IPS-NIHi11 (cell line): ENCODE results near the gene PEG3.

ENCODE experiments used
- DNase-seq: peaks from one replicate; pipeline ENCODE4 v3.0.0; 2012; ENCODE audit warnings: mixed read lengths, low spot score

Gene PEG3

DNA sequence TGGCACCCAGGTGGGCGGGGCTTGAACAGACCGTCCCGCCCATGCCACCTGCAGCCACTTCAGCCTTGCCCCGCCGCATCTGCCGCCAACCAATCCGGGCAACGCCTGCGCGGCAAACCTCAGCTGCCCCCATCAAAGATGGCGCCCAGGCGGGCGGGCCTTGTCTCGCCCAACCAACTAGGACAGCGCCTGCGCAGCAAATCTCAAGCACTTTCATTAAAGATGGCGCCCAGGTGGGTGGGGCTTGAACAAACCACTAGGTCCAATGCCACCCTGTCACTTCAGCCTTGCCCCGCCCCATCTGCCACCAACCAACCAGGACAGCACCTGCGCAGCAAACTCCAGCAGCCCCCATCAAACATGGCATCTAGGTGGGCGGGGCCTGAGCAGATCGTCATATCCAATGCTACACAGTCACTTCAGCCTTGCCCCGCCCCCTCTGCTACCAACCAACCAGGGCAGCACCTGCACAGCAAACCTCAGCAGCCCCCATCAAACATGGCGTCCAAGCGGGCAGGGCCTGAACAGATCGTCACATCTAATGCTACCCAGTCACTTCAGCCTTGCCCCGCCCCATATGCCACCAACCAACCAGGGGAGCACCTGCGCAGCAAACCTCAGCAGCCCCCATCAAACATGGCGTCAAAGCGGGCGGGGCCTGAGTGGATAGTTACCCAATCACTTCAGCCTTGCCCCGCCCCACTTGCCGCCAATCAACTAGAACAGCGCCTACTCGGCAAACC is 1.4 kb downstream of the PEG3 start:
- no peak for DNase-seq

DNA sequence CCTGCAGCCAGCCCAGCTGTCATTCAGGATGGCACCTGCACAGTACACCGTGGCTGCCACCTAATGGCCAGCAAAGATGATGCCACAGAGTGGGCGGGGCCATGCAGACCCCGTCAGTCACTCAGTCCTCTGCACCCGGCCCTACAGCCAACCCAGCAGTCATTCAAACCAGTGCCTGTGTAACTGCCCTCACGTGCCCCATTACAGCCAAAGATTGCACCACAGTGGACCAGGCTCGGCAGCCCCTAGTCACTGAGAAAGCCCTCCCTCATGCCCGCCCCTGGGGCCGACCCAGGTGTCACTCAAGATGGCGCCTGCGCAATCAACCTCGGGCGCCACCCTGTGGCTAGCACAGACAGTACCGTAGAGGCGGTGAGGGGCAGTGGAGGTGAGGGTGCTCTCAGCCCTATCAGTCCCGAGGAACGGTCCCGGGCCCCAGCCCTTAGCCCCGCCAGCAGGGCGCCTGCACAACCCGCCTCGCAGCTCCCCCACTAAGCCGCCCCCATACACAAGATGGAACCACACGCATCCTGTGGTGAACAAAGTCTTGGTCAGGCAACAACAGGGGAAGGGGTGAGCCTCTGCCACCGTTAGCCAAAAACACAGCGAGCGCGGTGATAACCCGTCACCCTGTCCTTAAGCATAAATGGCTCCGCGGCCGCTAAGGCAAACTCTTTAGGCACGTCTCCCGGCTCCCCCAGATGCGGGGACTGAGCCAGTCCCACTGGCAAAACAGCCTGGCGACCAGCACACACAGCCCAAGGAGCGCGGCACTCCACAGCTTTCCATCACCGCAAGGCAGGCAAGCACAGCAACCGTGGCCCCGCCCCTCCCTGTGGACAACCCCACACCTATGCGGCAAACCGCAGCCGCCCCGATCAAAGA is 2.3 kb downstream of the PEG3 start:
- DNase-seq: no peak

DNA sequence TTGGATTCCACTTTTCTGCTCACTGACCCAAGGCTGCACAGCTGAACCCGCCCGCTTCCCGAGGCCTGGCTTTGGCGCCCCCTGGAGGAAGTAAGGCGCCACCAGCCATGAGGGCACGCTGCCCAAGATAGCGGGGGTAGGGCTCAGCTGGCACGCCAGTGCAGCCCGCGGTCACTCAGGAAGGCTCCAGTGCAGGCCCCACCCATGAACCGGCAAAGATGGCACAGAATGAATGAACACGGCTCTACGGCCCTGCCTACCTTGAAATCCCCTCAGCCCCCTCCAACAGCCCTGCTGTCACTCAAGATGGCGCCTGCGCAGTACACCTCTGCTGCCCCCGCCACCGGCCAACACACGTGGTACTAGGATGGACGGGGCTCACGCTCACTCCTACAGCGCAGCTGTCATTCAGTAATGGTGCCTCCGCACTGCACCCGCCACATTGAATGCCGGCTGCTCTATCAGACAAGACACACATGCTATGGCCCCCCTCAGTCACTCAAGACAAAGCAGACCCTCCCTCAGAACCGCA is 3.0 kb downstream of the PEG3 start:
- DNase-seq: no peak

DNA sequence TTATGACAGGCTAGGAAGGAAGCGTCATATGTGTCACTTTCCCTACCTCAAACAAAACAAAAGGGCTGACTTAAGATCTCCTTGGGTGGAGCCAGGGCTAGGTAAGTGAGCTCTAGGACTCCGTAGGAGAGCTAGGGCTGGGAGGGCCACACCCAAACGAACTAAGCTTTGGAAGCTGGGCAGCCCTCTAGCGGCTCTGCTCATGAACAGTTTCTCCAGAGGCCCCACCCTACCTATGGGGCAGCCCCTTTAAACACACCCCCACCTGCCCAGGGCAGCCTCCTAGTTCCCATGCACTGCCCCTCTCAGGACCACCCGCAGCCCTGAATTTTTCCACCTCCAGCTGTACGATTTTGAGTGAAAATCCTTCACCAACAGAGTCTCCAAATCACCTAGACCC is 3.5 kb downstream of the PEG3 start:
- no peak for DNase-seq

DNA sequence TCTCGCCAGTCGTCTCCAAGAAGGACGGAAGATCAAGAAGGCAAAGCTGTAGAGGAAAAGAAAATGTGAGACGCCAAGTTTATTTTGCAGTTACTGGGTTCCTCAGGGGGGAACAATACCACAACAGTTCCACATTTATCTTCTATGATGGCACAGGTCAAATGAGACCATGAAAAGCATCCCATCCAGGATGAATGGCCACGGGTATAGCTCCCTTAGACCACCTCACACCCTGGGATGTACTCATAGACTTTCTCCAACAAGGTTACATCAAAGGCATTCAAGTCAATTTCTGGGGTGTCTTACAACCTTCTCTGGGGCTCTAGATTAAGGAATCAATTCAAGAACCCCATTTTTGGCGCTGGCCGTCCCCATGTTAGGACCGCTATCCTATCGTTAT is 4.5 kb downstream of the PEG3 start:
- no peak for DNase-seq

DNA sequence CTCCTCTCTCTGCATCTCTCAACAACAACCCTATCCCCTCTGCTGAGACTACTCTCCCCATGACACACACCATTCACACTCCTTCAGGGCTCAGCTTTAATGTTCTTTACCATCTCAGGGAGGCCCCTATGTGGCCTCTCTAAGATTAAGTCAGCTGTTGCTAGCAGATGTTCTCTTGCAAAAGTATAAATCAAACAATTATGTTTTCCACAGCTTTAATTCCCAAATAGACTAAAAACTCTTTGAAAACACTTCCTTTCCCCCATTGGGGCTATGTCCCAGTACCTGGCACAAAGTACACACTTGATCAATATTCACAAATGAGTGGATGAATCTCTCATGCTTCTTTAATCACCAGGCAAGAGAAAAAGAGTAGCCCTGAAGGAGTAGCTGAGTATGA is 5.1 kb downstream of the PEG3 start:
- DNase-seq: no peak

DNA sequence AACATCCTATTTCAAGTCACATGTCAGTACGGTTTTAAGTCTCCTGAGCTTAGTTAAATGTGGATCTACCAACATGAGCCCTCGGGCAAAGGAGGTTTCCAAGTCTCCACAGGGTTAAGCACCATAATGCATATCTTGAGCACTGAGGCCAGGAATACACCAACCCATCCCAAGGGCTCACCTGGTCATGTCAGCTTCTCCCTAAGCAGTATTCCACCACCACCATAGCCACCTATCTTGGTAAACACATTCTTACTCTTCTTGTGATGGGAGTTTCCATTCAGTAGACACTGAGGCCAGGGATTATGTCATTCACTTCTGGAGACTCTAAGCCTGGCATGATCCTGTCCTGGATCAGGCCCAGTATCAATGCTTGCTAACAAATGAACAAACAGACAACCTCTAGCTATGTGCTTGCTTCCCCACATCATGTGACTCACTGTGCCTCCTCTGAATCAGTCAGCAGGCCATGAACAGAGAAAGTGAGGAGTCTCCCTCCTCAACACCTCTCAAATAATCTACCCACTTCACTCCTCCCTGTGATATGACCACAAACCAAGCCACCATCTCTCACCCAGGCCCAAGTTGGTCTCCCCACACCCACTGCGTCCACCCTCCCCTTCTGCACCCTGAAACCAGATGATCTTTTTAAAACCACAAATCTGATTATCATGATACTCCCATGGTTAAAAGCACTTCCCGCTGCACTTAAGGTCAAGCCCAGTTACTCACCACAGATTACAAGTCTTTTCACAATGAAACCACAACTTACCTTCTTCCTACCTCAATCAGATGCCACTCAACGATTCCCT is 5.8 kb downstream of the PEG3 start:
- no peak for DNase-seq

DNA sequence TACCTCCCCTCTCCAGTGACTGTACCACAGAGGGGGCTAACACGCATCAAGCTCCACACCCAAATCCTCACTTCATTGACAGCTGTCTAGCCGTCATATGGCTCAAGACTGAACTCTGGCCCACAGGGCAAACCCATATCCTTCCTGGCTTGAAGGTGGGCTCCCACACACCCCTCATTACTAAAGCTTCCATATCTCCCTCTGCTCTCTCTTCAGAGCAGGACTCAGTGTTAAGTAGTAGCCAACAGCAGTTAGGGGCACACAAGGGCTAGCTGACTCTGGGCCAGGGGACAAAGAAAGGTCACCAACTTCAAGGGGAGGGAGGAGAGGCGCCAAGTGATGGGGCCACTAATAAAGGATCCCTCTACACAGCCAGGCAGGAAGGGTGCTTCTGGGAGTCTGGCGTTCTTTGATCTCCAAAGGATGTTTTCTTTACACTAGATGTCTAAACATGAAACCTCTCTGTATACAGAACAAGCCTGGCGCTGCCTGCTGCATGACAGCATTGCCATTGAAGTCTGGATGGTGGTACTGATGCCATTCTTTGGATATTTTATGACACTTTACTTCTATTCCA is 8.1 kb downstream of the PEG3 start:
- no peak for DNase-seq

DNA sequence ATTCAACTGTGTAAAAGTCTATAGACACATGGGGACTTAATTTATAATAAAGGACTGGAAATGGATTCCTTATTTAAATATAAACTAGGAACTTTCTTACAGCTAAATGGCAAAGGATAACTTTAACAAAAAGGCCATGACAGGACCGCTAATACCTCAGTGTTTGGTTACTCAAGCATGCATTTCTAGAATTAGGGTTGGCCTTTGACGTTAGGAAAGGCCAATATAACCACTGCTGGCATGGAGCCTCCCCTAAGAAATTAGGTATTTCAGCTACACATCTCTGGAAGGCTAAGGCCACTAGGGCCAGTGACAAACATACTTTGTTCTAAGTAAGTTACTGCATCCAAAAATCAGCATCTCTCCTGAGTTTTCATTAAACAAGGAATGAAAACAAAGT is 9.3 kb downstream of the PEG3 start:
- DNase-seq: no peak

DNA sequence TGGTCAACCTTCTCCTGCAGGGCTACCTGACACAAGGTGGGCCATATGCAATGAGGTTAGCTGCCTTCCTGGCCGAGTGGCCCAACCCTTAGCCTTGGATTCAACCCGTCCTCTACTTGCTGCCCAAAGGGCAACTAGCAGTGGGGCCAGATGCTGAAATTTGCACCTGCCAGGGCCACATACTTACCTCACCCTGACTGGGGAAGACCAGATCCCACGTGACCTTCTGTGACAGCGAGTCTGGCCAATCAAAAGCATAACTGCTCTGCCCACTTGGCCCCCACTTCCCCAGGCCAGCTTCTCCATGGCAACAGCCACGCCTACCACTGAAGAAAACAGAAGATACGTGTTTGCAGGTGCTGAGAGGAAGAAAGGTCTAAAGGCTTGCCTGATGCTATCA is 10.9 kb downstream of the PEG3 start:
- no peak for DNase-seq

DNA sequence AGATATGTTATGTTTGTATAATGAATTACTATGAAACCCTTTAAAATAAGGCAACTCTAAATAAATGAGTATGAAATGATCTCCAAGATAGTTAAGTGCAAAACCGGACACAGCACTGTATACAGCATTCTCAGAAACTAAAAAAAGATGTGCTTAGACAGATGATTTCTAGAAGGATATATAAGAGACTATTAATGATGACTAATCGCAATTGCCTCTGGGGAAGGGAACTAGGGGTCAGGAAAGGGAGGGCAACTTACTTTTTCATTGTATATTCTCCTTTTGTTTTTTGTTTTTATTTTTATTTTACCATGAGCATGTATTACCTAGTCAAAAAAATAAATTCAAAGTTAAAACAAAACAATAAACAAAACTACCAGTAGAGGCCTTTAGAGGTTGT is 12.8 kb downstream of the PEG3 start:
- DNase-seq: no peak

DNA sequence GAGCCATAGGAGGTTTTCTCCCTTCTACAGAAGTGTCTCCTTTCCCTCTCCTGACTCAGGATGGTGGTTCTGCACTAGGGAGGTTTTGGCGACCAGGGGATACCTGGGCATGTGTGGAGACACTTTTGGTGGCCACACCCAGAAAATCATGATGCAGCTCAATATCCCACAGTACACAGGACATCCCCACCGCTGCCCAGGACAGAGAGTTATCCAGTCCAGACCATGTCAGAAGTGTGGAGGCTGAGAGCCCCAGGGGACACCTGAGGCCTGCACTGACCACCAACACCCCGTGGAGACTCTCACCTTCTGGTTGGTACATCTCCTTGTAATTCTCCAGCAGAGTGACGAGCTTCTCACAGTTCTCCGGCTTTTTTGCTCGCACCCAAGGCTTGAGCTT is 16.6 kb downstream of the PEG3 start:
- DNase-seq: no peak

DNA sequence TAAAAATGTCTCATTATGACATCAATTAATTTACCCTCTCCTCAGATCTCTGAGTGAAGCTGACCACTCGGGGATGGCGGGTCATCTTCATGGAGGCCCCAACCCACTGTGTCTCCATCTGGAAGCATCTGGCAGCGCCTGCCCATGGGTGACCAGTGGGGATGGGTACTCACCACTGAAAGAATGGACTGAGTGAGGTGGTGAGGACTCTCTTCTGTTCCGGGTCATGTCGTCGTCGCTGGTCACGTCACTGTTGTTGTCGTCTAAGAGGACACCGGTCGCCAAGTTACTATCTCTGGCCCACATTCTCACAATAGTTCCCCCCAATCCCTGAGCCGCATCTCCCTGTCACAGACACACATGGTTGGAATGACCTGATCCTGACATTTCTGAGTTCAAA is 17.1 kb downstream of the PEG3 start:
- DNase-seq: no peak

DNA sequence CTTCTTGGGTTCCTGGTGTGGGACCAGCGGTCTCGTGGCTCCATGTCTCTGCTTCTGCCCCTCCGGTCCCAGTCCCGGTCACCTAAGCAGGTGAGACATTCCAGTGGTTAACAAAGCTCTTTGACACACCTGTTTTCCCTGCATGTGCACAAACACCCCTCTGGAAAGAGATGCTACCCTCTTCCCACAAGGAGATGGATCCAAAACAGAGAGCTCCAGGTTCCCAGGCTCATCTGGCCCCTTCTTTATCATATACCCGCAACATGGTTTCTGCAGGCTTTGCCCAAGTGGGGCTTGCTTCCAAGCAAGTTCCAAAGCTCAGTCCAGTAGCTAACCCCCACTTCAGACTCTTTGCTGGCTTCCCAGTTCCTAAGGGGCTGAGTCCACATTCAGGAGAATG is 17.8 kb downstream of the PEG3 start:
- no peak for DNase-seq

DNA sequence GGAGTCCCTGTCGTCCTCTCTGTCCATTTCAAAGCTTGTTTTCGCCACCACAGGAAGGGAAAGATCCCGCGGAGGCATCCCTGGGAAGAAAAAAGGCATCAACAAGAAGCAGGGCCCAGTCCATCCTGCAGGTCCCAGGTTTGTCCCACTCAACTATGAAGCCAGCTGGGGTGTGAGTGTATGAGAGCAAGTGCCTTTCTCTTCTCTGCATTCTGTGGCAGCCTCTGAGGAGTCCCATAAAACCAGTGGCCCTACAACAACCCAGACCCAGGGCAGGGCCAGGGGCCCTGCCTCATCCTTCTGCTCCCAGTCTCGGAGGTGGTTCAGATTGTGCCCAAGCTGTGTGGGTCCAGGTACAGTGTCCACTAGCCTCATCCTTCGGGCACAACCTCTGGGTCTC is 18.9 kb downstream of the PEG3 start:
- DNase-seq: no peak

DNA sequence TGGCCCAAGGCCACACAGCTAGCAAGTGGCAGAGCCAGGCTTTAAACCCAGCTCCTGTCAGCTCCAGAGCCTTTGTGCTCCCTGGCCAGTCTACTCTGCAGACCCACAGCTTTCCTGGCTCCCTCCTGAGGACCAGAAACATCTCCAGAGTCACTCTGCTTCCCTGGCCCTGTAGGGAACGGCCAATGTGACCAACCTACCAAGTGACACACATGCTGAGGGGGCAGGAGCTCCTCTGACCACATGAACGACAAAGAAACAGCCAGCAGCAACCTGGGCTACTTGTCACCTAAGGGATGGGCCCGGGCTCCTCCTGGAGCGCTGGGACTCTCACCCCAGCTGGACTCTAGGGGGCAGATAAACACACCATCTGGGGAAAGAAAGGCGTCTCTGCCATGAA is 19.3 kb downstream of the PEG3 start:
- no peak for DNase-seq

DNA sequence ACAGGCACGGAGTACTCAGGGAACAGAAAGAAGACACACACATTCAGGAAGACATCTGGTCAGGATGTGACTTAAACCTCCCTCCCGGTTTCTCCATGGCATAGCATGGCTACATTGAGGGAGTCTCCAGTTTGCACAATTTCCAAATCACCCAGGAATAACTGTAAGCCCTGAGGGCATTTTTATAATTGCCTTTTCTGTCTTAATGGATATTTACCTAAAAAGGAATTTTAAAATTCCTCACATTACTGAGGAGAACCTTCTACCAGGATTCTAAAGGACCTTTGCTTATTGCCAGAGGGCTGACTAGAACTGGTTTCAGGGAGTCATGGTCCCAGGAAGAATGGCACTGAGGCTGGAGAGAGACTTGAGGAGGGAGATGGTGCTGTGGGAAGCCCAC is 21.4 kb downstream of the PEG3 start:
- DNase-seq: no peak

DNA sequence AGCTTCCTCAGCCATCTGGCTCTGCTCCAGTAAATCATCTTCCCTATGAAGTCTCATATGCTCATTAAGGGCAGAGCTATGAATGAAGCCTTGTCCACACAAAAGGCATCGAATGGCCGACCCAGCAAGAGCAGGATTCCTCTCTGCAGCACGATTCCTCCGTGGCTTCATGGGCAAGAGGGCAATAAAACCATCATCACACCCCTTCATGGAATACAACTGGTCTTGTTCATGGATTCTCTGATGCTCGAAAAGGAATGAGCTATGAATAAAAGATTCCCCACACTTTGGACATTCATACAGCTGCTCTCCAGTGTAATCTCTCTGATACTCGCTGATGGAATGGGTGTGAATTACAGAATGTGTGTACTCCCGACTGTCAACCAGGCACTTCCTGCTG is 25.9 kb downstream of the PEG3 start:
- no peak for DNase-seq

DNA sequence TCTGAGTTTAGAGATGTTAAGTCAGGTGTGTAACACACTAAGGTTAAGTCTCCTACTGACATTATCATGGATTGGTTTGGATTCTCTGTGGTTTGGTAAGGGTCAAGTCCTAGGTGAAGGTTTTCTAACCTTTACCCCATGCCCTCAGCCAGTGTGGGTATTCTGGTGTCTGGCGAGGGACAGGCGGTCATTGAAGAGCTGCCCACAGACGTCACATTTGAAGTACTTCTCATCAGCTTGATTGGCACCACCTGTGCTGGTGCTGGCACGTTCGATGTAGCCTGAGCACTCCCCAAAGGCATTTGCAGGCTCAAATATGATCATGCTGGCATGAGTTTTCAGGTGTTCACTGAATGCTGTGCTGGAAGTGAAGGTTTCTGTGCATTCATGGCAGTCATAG is 27.0 kb downstream of the PEG3 start:
- DNase-seq: no peak

DNA sequence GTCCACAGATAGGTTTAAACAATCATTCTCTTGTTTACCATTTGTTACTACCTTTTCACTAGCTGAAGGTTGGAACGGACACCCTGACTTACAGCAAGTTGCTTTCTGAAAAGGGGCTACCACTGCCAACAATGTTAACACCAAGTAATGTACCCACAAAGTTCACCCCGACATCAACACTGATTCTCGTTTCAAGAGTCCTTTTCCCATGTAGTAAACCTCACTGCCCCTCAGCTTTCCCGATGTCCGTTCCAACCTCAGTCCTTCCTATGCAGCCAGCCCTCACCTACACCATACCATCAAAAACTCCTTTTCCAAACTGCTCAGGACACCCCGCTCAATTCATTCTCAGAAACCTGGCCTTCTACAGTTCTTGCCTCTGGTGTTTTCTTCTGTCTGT is 29.0 kb downstream of the PEG3 start:
- DNase-seq: no peak

DNA sequence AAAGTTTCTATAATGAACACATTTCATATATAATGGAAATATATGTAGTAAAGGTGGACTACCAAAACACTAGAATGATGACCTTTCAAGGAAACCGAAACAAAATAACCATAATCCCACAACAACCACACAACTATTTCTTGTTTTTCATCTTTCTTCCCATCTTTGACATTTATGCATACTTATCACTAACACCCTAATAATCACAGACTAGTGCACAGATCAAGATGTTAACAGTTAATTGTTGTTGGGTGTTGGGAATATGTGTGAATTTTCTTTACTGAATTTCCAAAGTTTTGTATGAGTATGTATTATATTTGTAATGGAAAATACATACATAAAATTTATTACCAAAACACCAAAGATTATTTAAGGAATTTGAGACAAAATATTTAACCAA is 30.3 kb downstream of the PEG3 start:
- no peak for DNase-seq

DNA sequence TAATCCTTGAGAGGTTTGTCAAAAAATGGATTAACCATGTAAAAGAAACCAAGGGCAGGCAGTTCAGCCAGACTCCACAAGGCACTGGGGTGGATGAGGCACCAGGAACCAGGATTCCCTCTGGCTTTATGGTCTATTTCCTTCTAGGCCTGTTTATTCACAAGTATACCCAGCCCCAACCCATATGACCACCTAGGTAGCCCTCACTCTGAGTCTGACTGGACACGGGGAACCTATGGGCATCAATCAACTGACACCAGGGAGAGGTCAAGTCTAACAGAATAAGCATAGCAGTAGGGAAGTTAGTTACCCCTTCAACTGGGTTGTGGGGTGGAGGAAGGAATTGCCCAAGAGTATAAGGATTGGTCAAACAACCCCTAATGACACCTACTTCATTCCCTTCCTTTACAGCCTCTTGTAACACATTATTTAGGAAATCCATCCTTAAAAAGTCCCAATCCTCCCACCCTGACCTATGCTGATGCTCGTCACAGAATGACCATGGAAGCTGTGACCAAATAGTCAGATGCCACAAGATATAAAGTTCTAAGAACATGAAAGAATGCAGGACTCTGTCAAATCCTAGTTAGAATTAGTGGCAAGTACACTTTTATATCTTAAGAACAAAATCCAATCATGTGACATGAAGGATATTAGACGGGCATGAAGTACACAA is 31.7 kb downstream of the PEG3 start:
- DNase-seq: no peak
